SIG-M5 (cell line): ENCODE measurements around the gene MPPED2.

Experiments
- DNase-seq: peaks from one replicate; lab custom pipeline; 2025; lab: John Stamatoyannopoulos, UW

MPPED2 gene, protein sequence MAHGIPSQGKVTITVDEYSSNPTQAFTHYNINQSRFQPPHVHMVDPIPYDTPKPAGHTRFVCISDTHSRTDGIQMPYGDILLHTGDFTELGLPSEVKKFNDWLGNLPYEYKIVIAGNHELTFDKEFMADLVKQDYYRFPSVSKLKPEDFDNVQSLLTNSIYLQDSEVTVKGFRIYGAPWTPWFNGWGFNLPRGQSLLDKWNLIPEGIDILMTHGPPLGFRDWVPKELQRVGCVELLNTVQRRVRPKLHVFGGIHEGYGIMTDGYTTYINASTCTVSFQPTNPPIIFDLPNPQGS

GRCh38 chr11:30586251-30587144, at the start of gene MPPED2:
Gene MPPED2, minus strand, starts transcription at chr11:30586353. Its CDS starts 5,980 bp downstream, at chr11:30580373.
- no peak for DNase-seq

GRCh38 chr11:30635401-30635989, 49.3 kb upstream of the MPPED2 start:
- DNase-seq = no peak

GRCh38 chr11:30631148-30631547, 45.0 kb upstream of the MPPED2 start:
- DNase-seq = no peak

- DNase-seq = no peak
These were observed 33.6 kb upstream of the MPPED2 start for GRCh38 chr11:30619767-30620166.

GRCh38 chr11:30617762-30618161, 31.6 kb upstream of the MPPED2 start:
- DNase-seq = no peak

DNA sequence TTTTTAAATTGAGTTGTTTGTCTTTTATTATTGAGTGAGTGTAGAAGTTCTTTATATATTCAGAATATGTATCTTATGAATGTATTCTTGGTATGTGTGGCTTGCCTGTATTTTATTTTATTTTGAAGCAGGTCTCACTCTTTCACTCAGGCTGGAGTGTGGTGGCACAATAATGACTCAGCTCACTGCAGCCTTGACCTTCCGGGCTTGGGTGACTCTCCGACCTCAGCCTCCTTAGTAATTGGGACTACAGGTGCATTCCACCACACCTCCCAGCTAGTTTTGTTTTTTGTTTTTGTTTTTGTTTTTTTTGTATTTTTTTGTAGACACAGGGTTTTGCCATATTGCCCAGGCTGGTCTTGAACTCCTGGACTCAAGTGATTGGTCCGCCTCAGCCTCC, 24.5 kb upstream of the MPPED2 start:
- no peak for DNase-seq

DNA sequence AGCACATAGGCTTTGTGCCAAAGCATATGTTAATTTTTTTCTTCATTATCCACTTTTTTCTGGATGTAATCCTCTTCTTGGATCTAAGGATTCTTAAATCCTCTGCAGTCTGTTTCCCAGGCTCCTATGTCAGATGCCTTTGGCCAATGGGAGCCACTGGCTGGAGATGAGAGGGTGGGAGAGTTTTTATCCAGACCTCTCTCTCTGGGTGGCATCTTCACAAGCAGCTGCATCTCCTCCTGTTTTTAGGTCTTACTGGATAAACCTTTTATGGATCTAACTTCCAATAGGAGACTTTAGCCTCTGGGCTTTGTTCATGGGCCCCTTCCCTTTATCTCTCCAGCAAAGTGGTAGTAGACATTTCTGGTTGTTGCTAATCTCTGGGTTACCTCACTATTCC, 22.4 kb upstream of the MPPED2 start:
- DNase-seq = no peak

GRCh38 chr11:30605036-30605605, 19.0 kb upstream of the MPPED2 start:
- no peak for DNase-seq

GRCh38 chr11:30603357-30603756, 17.2 kb upstream of the MPPED2 start:
- DNase-seq = no peak

GRCh38 chr11:30596832-30597231, 10.7 kb upstream of the MPPED2 start:
- no peak for DNase-seq

GRCh38 chr11:30595934-30596333, 9.8 kb upstream of the MPPED2 start:
- DNase-seq = no peak

- DNase-seq = no peak
These were observed 8.7 kb upstream of the MPPED2 start for GRCh38 chr11:30594646-30595411.

DNA sequence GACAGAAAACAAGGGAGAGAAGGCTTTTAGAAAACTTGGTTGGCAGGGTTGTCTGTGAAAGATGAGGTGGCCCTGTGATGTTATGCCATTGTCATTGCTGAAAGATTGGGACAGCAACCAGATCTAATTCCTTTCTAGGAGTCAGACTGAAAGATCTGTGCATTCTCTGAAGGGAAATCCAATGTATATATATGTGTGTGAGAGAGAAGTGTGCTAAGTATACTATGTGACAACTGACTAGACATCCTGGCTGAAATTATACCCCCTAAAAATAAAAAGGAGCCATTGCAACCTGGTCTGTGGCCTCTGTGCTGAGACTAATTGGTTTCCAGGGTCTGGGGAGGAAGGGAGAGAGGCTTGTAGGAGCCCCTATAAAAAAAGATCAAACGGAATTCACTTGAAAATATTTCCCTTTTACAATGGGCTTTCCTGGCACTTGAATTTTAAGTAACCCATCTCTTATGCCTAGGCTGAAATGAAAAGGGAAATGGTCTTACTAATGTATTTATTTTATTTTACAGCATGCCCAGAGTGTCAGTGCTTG, 1.2 kb upstream of the MPPED2 start:
- DNase-seq = no peak

GRCh38 chr11:30585892-30586250, 282 bp downstream of the MPPED2 start:
- DNase-seq = no peak

DNA sequence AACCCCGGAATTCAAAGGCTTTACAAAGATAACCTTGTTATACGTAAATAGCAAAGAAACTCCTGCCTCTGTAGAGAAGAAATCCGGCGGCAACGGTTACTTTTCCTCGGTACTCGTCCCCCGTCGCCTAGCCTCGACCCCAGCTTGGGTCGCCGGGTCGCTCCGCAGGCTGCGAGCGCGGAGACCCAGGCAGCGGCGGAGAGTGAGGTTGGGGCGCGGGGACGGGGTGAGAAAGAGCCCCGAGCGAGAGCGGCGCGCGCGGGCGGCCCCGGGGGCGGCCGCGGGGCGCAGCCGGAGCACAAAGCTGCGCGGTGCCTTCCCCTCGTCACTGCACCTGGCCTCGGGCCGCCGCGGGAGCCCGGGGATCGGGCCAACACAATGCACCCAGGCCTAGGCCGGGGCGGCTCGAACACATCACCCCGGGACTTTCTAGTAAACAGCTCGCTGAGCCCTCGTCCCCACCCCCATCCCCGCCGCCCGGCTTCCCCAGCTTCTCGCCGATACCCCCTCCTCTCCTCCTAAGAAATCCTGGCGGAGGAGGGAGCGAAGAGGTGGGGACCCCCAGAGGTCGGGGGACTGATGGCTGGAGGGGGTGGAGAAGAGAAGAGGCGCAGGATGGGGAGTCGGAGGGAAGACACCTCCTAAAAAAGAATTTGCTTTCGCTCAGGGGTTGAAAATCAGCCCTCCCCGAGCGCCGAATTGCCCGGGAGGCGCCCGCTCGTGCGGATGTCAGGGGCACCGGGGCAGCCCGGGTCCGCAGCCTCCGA, 845 bp downstream of the MPPED2 start:
- no peak for DNase-seq

GRCh38 chr11:30583476-30584280, 2.5 kb downstream of the MPPED2 start:
- DNase-seq = no peak

GRCh38 chr11:30582726-30583125, 3.4 kb downstream of the MPPED2 start:
- no peak for DNase-seq

- no peak for DNase-seq
These were observed 4.5 kb downstream of the MPPED2 start for GRCh38 chr11:30581675-30582074.

DNA sequence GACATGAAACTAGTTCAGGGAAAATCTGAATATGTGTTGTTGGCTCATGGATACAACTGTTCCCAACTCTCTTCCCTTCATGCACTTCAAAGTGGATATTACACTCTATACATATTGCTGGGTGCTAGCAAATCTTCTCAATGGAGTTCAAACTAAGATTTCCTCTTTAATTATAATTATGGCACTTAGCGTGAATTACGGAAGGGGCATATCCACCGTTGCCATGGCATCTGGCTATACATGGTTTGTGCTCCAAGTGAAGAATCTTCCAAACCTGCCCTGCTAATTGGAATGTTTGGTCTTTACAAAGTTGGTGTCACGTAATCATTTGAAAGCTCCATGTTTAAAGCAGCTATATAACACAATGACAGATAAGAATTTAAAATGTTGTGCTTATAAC, 5.6 kb downstream of the MPPED2 start:
- no peak for DNase-seq
